ENCODE measurements around the gene QKI. TPM values are rescaled to one million over a fixed set of nuclear protein-coding genes. Genes with fewer than 3 reads are reported as not detected.

QKI gene
- total and polyA plus RNA-seq, 10 of the 15 experiments (the other 5 are each of a cell fraction or from before 2014, with no cell fraction given): 4.7 to 72.5 (median 38.9) TPM

DNA sequence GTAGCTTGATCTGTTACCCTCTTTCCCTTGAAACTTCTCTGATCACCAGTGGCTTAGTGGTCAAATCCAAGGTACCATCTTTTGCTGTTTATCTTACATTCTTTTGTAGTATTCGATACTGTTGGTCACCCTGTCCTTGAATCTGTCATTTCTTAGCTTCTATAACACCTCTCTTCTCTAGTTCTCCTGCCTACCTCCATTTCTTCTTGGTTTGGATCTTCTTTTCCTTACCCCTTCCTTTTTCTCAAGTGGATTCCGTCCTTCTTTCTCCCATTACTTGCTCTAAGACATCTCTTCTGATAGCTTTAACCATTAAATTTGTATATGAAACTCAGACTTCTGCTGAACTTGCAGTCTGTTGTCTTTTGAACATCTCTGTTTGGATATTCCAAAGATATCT is 39.9 kb downstream of the QKI start (continued):
- no peak for TF ChIP-seq SMAD1 (IDR thresholded peaks at IDR 0.05; ENCODE audit: low read depth, partially characterized antibody)

DNA sequence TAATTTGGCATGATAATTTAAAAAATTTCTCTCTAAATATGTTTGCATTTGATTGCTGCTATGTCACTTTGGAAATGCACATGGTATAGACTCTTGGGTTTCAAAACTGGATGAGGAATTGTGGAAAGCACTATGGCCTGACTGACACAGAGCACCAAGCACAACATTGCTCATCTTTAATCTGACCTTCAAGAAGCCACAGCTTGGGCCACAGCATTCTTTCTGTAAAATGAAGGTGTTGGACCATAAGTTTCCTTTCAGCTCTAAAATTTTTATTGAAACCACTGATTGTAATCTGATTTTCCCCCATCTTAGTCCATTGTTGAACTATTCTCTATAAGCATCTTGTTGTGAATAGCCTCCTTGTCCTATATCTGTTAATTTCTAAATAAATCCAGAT is 41.0 kb downstream of the QKI start:
- H3K79me2 ChIP-seq (ENCODE audit: control insufficient read depth, insufficient read depth, low read length): peaks cover 73% of the 10 kb centered on the region
- ATAC-seq (no peak), FAIRE-seq (no peak), DNase-seq (ENCODE audit: low read depth, low spot score) (no peak)
- TF ChIP-seq POLR2AphosphoS5 (IDR thresholded peaks at IDR 0.05; ENCODE audit: low read length) (no peak), TAF1 (IDR thresholded peaks at IDR 0.05; ENCODE audit: borderline replicate concordance, low read depth, low read length) (no peak), POLR2A (IDR thresholded peaks at IDR 0.05; ENCODE audit: low read depth, low read length) (no peak), GATAD2B (conservative IDR thresholded peaks at IDR 0.05; ENCODE audit: low read depth) (no peak), SREBF2 (IDR thresholded peaks at IDR 0.05; ENCODE audit: low read length) (no peak), SREBF1 (IDR thresholded peaks at IDR 0.05; ENCODE audit: low read length) (no peak), YY1 (IDR thresholded peaks at IDR 0.05; ENCODE audit: low read depth, low read length) (no peak), CHD4 (IDR thresholded peaks at IDR 0.05) (no peak), HCFC1 (IDR thresholded peaks at IDR 0.05; ENCODE audit: low read length) (no peak), SPI1 (IDR thresholded peaks at IDR 0.05; ENCODE audit: borderline replicate concordance, insufficient read depth, low read depth, low read length) (no peak)
- TF ChIP-seq, protein P1, sequence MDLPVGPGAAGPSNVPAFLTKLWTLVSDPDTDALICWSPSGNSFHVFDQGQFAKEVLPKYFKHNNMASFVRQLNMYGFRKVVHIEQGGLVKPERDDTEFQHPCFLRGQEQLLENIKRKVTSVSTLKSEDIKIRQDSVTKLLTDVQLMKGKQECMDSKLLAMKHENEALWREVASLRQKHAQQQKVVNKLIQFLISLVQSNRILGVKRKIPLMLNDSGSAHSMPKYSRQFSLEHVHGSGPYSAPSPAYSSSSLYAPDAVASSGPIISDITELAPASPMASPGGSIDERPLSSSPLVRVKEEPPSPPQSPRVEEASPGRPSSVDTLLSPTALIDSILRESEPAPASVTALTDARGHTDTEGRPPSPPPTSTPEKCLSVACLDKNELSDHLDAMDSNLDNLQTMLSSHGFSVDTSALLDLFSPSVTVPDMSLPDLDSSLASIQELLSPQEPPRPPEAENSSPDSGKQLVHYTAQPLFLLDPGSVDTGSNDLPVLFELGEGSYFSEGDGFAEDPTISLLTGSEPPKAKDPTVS (IDR thresholded peaks at IDR 0.05; ENCODE audit: low read depth, low read length): no peak
- TF ChIP-seq, protein P2, sequence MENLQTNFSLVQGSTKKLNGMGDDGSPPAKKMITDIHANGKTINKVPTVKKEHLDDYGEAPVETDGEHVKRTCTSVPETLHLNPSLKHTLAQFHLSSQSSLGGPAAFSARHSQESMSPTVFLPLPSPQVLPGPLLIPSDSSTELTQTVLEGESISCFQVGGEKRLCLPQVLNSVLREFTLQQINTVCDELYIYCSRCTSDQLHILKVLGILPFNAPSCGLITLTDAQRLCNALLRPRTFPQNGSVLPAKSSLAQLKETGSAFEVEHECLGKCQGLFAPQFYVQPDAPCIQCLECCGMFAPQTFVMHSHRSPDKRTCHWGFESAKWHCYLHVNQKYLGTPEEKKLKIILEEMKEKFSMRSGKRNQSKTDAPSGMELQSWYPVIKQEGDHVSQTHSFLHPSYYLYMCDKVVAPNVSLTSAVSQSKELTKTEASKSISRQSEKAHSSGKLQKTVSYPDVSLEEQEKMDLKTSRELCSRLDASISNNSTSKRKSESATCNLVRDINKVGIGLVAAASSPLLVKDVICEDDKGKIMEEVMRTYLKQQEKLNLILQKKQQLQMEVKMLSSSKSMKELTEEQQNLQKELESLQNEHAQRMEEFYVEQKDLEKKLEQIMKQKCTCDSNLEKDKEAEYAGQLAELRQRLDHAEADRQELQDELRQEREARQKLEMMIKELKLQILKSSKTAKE (IDR thresholded peaks at IDR 0.05; ENCODE audit: low read depth, poor library complexity, severe bottlenecking): no peak
- TF ChIP-seq, protein P3, sequence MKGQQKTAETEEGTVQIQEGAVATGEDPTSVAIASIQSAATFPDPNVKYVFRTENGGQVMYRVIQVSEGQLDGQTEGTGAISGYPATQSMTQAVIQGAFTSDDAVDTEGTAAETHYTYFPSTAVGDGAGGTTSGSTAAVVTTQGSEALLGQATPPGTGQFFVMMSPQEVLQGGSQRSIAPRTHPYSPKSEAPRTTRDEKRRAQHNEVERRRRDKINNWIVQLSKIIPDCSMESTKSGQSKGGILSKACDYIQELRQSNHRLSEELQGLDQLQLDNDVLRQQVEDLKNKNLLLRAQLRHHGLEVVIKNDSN (IDR thresholded peaks at IDR 0.05; ENCODE audit: borderline replicate concordance, extremely low read length, insufficient read depth, low read depth, low read length): no peak
- H3K4me2 ChIP-seq (ENCODE audit: control insufficient read depth, insufficient read depth): no peak overlapping the region
- H3K9ac ChIP-seq (ENCODE audit: control insufficient read depth, insufficient read depth, low read length): no peak overlapping the region
- no peak overlapping the region for H2AFZ ChIP-seq (ENCODE audit: control insufficient read depth, low read depth, low read length)
- no peaks in the 10 kb centered on the region for H4K20me1 ChIP-seq (ENCODE audit: control insufficient read depth, insufficient read depth)
- no peaks in the 10 kb centered on the region; the same call in 2 of the 3 replicates for H3K9me3 ChIP-seq (replicated peaks; ENCODE audit: control insufficient read depth, insufficient read depth, low read length)
- no peak overlapping the region for H3K27ac ChIP-seq (ENCODE audit: control insufficient read depth, insufficient read depth)
- in situ Hi-C loops (cut with MboI) (no loop called here), intact Hi-C loops (cut with micrococcal nuclease; ENCODE audit: unreplicated experiment) (no loop called here)
- no peak overlapping the region for H3K4me3 ChIP-seq
- no peaks in the 10 kb centered on the region for H3K27me3 ChIP-seq (replicated peaks in 1 of 2; ENCODE audit: control insufficient read depth in 2 of 2, insufficient read depth in 2 of 2, low read length in 1 of 2)
- peaks cover 21% of the 10 kb centered on the region for H3K4me1 ChIP-seq (ENCODE audit: control insufficient read depth, insufficient read depth, low read length)
- POLR2A ChIA-PET: no interaction called here
- CTCF ChIA-PET: interaction anchor here (1.9 kb wide), 1 partner anchor 39 kb away, joined by 4 read pairs; no protein-coding TSS in a partner anchor
- RAD21 ChIA-PET (ENCODE audit: unreplicated experiment): no interaction called here
- no TSS peak for BruUV-seq (replicated peaks)
- SMC1A ChIA-PET (ENCODE audit: uncharacterized antibody, unreplicated experiment): interaction anchor here (0.6 to 1.4 kb wide), 2 partner anchors 15 to 1872 kb away, joined by 3 read pairs; no protein-coding TSS in a partner anchor
- H3K36me3 ChIP-seq (ENCODE audit: control insufficient read depth in 2 of 2, insufficient read depth in 2 of 2, low read length in 1 of 2): peaks cover 1 to 6% of the 10 kb centered on the region in 2 experiments; a peak in 2 of 4 replicates
